Nephron (organoid): ENCODE measurements around the gene PLCXD3.

Experiments used
- H3K27ac Mint-ChIP-seq, 3 experiments: 2 replicates each; pipeline ENCODE4 v1.8.0; 2020; ENCODE audit warnings: mixed read lengths in 3 of 3, mild to moderate bottlenecking in 2 of 3, moderate library complexity in 1 of 3
- H3K27me3 Mint-ChIP-seq: 2 replicates; pipeline ENCODE4 v1.8.0; 2021; ENCODE audit warnings: low read depth, mild to moderate bottlenecking, moderate library complexity, mixed read lengths
- H3K36me3 Mint-ChIP-seq: 2 replicates; pipeline ENCODE4 v1.8.0; 2020; ENCODE audit warnings: low read depth, mixed read lengths
- H3K4me1 Mint-ChIP-seq: 2 replicates; pipeline ENCODE4 v1.8.0; 2020; ENCODE audit warnings: mixed read lengths
- H3K4me3 Mint-ChIP-seq, 3 experiments: 2 replicates each; pipeline ENCODE4 v1.8.0; 2020; ENCODE audit warnings: mild to moderate bottlenecking in 3 of 3, mixed read lengths in 3 of 3, moderate library complexity in 2 of 3
- H3K9me3 Mint-ChIP-seq: 2 replicates; pipeline ENCODE4 v1.8.0; 2020; ENCODE audit warnings: mixed read lengths
- CTCF ChIP-seq, 3 experiments: fragments of 200-600 bp; sonication (generic); IDR thresholded peaks; one replicate each; pipeline ENCODE4 v1.5.0; 2021; ENCODE audit warnings: antibody characterized with exemption in 3 of 3; ENCODE audit not compliant: unreplicated experiment in 3 of 3

PLCXD3 gene

DNA sequence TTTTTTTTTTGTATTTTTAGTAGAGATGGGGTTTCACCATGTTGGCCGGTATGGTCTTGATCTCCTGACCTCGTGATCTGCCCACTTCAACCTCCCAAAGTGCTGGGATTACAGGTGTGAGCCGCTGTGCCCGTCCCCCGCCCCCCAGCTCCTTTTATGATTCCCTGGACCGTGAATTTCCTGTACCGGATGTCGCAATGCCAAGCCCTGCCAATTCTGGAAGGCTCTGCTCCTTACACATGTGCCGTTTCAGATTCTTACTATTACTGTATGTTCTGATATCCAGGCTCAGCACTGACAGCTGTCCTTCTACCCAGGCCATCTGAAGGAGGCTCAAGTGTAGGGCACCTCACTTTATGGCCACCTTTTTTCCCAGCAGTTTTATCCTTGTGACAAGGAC lies 100.1 kb downstream of the PLCXD3 start:
- no peak overlapping the region for H3K27ac Mint-ChIP-seq
- H3K9me3 Mint-ChIP-seq, result no peaks in the 10 kb centered on the region
- no peaks in the 10 kb centered on the region for H3K36me3 Mint-ChIP-seq
- H3K4me3 Mint-ChIP-seq, result no peak overlapping the region
- no peak for TF ChIP-seq CTCF (IDR thresholded peaks at IDR 0.05; ENCODE audit: unreplicated experiment in 3 of 3)
- peaks cover 6% of the 10 kb centered on the region for H3K4me1 Mint-ChIP-seq
- H3K27me3 Mint-ChIP-seq, result no peaks in the 10 kb centered on the region

GRCh38 chr5:41408676-41409443 lies 101.5 kb downstream of the PLCXD3 start:
- no peak overlapping the region for H3K4me3 Mint-ChIP-seq
- H3K36me3 Mint-ChIP-seq, result no peaks in the 10 kb centered on the region
- no peaks in the 10 kb centered on the region for H3K9me3 Mint-ChIP-seq
- no peak overlapping the region for H3K27ac Mint-ChIP-seq
- no peak for TF ChIP-seq CTCF (IDR thresholded peaks at IDR 0.05; ENCODE audit: unreplicated experiment in 3 of 3)
- H3K4me1 Mint-ChIP-seq, result peaks cover 6% of the 10 kb centered on the region
- no peaks in the 10 kb centered on the region for H3K27me3 Mint-ChIP-seq

GRCh38 chr5:41406936-41407335 lies 103.5 kb downstream of the PLCXD3 start:
- Mint-ChIP-seq H3K27me3 (no peaks in the 10 kb centered on the region), H3K36me3 (no peaks in the 10 kb centered on the region), H3K4me3 (no peak overlapping the region), H3K27ac (peak overlapping the region in 1 of 3 experiments; percentile 60), H3K9me3 (no peaks in the 10 kb centered on the region), H3K4me1 (no peaks in the 10 kb centered on the region)
- TF ChIP-seq CTCF (IDR thresholded peaks at IDR 0.05; ENCODE audit: unreplicated experiment in 3 of 3), result no peak

GRCh38 chr5:41406424-41406823 lies 104.0 kb downstream of the PLCXD3 start:
- Mint-ChIP-seq H3K27ac (peak overlapping the region in 1 of 3 experiments; percentile 2), H3K27me3 (no peaks in the 10 kb centered on the region)

DNA sequence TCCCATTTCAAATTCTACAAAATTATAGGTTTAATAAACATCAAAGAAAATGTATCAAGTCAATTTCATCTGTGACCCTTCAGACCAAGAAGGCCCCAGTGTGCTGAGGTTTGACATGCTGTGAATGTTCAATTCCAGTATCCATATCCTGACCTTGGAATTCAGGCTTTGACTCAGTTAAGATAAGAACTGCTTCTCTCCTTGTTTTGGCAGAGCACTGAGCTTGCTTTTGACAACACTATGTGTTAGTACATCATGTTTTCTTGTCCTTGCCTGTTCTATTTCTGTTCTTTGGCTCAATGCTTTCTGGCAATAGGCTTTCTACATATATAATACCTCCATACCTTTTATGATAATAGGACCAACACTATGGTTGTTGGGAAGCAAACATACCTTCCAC lies 105.6 kb downstream of the PLCXD3 start:
- Mint-ChIP-seq H3K27me3 (no peaks in the 10 kb centered on the region), H3K9me3 (peaks cover 2% of the 10 kb centered on the region), H3K36me3 (no peaks in the 10 kb centered on the region), H3K27ac (no peak overlapping the region), H3K4me3 (no peak overlapping the region), H3K4me1 (no peaks in the 10 kb centered on the region)
- no peak for TF ChIP-seq CTCF (IDR thresholded peaks at IDR 0.05; ENCODE audit: unreplicated experiment in 3 of 3)

More at GRCh38 chr5:41406424-41406823, 104.0 kb downstream of the PLCXD3 start:
- Mint-ChIP-seq H3K36me3 (no peaks in the 10 kb centered on the region), H3K4me3 (no peak overlapping the region), H3K4me1 (no peaks in the 10 kb centered on the region), H3K9me3 (no peaks in the 10 kb centered on the region)
- no peak for TF ChIP-seq CTCF (IDR thresholded peaks at IDR 0.05; ENCODE audit: unreplicated experiment in 3 of 3)

- Mint-ChIP-seq H3K9me3 (peaks cover 11% of the 10 kb centered on the region), H3K4me3 (no peak overlapping the region), H3K36me3 (no peaks in the 10 kb centered on the region), H3K4me1 (no peaks in the 10 kb centered on the region), H3K27ac (no peak overlapping the region), H3K27me3 (no peaks in the 10 kb centered on the region)
- no peak for TF ChIP-seq CTCF (IDR thresholded peaks at IDR 0.05; ENCODE audit: unreplicated experiment in 3 of 3)
Measured at GRCh38 chr5:41403846-41404245, 106.6 kb downstream of the PLCXD3 start.
